Endothelial cell of umbilical vein (primary cell): Measurements from ENCODE around the gene KIAA0930. TPM values are rescaled to one million over a fixed set of nuclear protein-coding genes. Genes with fewer than 3 reads are reported as not detected.

ENCODE experiments used
- BruUV-seq: library from RNA; stranded (reverse); fragments of 400-500 nt; replicated peaks from 2 replicates; lab custom pipeline; 2021; lab: Mats Ljungman, UMichigan
- CTCF ChIA-PET: fragments of 300-600, 350-600 bp; sonication (Branson Sonifier 250); formaldehyde crosslinking; loops from one replicate; lab custom pipeline; 2021; ENCODE audit warnings: antibody characterized with exemption, inconsistent platforms; lab: Charles Lee
- POLR2A ChIA-PET: fragments of 300-600, 350-600 bp; sonication (Branson Sonifier 250); formaldehyde crosslinking; loops from one replicate; lab custom pipeline; 2021; ENCODE audit warnings: antibody characterized with exemption, inconsistent platforms; lab: Charles Lee
- DNase-seq: peaks from one replicate; pipeline ENCODE4 v3.0.0-alpha.2; 2011; ENCODE audit warnings: low read depth, low spot score
- FAIRE-seq: peaks from 2 replicates; lab custom pipeline; 2011; peaks lifted over from hg19 to GRCh38; lab: Jason Lieb, UNC
- H2AFZ ChIP-seq: 2 replicates; pipeline ENCODE4 v1.6.0; 2012; ENCODE audit warnings: low read depth, low read length, control low read depth, inconsistent platforms
- H3K27ac ChIP-seq: 2 replicates; pipeline ENCODE4 v1.5.1; 2011; ENCODE audit warnings: low read depth, mild to moderate bottlenecking, control low read depth, low read length, moderate library complexity; ENCODE audit not compliant: insufficient read depth
- H3K27me3 ChIP-seq, 2 experiments: 2 replicates each; pipeline versions ENCODE4 v1.6.0 to v1.6.1; 2011; ENCODE audit warnings: low read length in 2 of 2, mixed read lengths in 1 of 2; ENCODE audit not compliant: control insufficient read depth in 2 of 2, insufficient read depth in 2 of 2
- H3K36me3 ChIP-seq, 2 experiments: 2 replicates in 1 of 2; 3 replicates in 1 of 2; pipeline ENCODE4 v1.5.1; 2011; ENCODE audit warnings: low read length in 2 of 2, mild to moderate bottlenecking in 1 of 2, moderate library complexity in 1 of 2; ENCODE audit not compliant: control insufficient read depth in 2 of 2, insufficient read depth in 2 of 2; ENCODE audit errors: extremely low read depth in 1 of 2
- H3K4me1 ChIP-seq: 3 replicates; pipeline ENCODE4 v1.5.1; 2011; ENCODE audit warnings: mild to moderate bottlenecking, low read length; ENCODE audit not compliant: control insufficient read depth, insufficient read depth; ENCODE audit errors: extremely low read depth
- H3K4me2 ChIP-seq: 2 replicates; pipeline ENCODE4 v1.6.1; 2011; ENCODE audit warnings: low read length, control low read depth, mixed read lengths; ENCODE audit not compliant: insufficient read depth
- H3K4me3 ChIP-seq, 3 experiments: fragments of 200-600 bp in 1 of 3; sonication (generic), shearing (Covaris generic) in 1 of 3; replicated peaks in 1 of 3; 2 replicates each; pipeline ENCODE4 v1.5.1; 2011 to 2016; ENCODE audit warnings: control low read depth in 3 of 3, low read length in 3 of 3, mild to moderate bottlenecking in 2 of 3, inconsistent platforms in 1 of 3, low read depth in 1 of 3, moderate library complexity in 1 of 3; ENCODE audit not compliant: insufficient read depth in 1 of 3
- H3K79me2 ChIP-seq: 2 replicates; pipeline ENCODE4 v1.6.0; 2012; ENCODE audit warnings: low read length, inconsistent platforms; ENCODE audit not compliant: control insufficient read depth, insufficient read depth
- H3K9ac ChIP-seq: replicated peaks from 2 replicates; pipeline ENCODE3; 2011; ENCODE audit warnings: low read length, control low read depth; ENCODE audit not compliant: insufficient read depth; ENCODE audit errors: extremely low read depth
- H3K9me1 ChIP-seq: replicated peaks from 3 replicates; pipeline ENCODE4 v1.6.0; 2011; ENCODE audit warnings: mild to moderate bottlenecking, low read length; ENCODE audit not compliant: control insufficient read depth, insufficient read depth; ENCODE audit errors: extremely low read depth
- H3K9me3 ChIP-seq: replicated peaks from 2 replicates; pipeline ENCODE4 v1.5.1; 2012; ENCODE audit warnings: low read length, inconsistent platforms; ENCODE audit not compliant: control insufficient read depth, insufficient read depth
- H4K20me1 ChIP-seq: replicated peaks from 2 replicates; pipeline ENCODE3; 2011; ENCODE audit warnings: mild to moderate bottlenecking, low read length; ENCODE audit not compliant: control insufficient read depth, insufficient read depth; ENCODE audit errors: extremely low read depth
- FOS ChIP-seq: IDR thresholded peaks from 2 replicates; pipeline ENCODE4 v1.6.1; 2011; ENCODE audit warnings: mild to moderate bottlenecking, low read length, moderate library complexity, borderline replicate concordance; ENCODE audit not compliant: insufficient read depth
- JUN ChIP-seq: IDR thresholded peaks from 2 replicates; pipeline ENCODE4 v1.6.1; 2011; ENCODE audit warnings: borderline replicate concordance, low read depth; ENCODE audit not compliant: insufficient read length, insufficient read depth
- dilution Hi-C: fragments of 300-500 bp; cut with MboI; formaldehyde crosslinking; loops from one replicate; pipeline ENCODE4 v1.15.0; 2019; ENCODE audit warnings: low sequenced_read_pairs; ENCODE audit not compliant: extremely low pct_ligation_motif_present
- intact Hi-C: fragments of 100-400 bp; cut with micrococcal nuclease; formaldehyde crosslinking; loops from one replicate; pipeline ENCODE4 v1.10.0; 2022
- polyA plus RNA-seq, 4 experiments: library from polyadenylated mRNA; depleted of rRNA in 3 of 4; stranded (reverse) in 3 of 4; unstranded in 1 of 4; fragments of >200 nt; gene quantifications; 2 replicates each; pipeline versions ENCODE4 v1.2.1 to v1.2.3, GENCODE V29; 2011 to 2012; ENCODE audit warnings: missing spikeins in 1 of 4
- total RNA-seq: library from RNA; stranded (reverse); gene quantifications from 2 replicates; pipeline ENCODE4 v1.2.3, GENCODE V29; 2021
- TF ChIP-seq, protein P1 (sequence below), 2 donors: IDR thresholded peaks; 1 replicate in 1 of 2; 2 replicates in 1 of 2; pipeline ENCODE4 v1.5.1; 2011; ENCODE audit warnings: low read length in 2 of 2, mild to moderate bottlenecking in 2 of 2, moderate library complexity in 2 of 2, control low read depth in 1 of 2, inconsistent platforms in 1 of 2, low read depth in 1 of 2; ENCODE audit not compliant: insufficient read depth in 1 of 2; ENCODE audit errors: extremely low read depth in 1 of 2

Gene KIAA0930
- total and polyA plus RNA-seq, 2 donors (not counting 3 experiments of a cell fraction or from before 2014, with no cell fraction given) = 37.9 to 53.6 TPM

DNA sequence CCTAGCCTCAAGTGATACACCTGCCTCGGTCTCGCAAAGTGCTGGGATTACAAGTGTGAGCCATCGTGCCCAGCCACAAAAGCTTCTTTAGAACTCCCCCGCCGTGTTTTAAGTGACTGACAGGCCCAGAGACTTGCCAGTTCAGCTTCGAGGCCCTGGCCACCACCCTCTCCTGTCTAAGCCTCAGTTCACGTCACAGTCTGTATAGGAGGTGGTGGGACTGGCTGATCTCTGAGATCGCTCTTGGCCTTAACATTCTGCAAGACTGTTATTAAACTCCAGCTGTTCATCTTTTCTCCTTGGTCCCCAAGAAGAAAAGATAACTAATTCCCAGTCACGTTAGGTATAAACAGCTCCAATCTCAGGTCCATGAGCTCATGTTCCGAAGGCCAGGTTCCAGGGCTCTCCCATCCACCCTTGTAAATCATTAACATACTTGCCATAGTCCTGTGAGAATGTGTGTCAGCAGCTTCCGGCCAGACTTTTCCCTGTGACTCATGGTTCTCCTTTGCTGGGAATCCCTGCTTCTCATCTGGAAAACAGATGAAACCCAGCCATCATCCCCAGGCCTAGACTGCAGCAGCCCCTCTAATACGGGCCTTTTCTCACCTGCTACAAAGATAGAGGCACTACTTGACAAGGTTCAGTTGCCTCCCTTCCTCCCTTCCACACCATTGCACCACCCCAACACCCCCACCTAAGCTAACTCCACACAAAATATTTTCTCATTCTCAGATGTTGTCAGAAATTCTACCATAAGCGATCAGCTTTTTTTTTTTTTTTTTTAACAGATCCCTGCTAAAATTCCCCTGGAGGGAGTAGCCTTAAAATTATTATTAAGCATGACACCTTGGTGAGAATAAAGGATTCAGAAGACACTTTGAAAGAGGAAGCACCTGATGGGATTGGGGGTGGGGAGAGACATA is 5.6 kb upstream of the KIAA0930 start:
- no peaks in the 10 kb centered on the region for H3K79me2 ChIP-seq
- H3K27ac ChIP-seq = peak overlapping the region; percentile 77
- FAIRE-seq (peak; percentile 98), DNase-seq (peak; percentile 91)
- dilution Hi-C loops = no loop called here
- H3K36me3 ChIP-seq = no peaks in the 10 kb centered on the region
- H3K9ac ChIP-seq = peak overlapping the region; percentile 8
- peaks cover 14% of the 10 kb centered on the region for H3K4me1 ChIP-seq
- no peaks in the 10 kb centered on the region for H3K9me1 ChIP-seq
- POLR2A ChIA-PET = interaction anchor here (0.6 to 1.3 kb wide), 3 partner anchors 12 to 77 kb away, joined by 3 to 6 read pairs (median 3); no protein-coding TSS in a partner anchor
- no peak overlapping the region for H3K4me3 ChIP-seq
- TF ChIP-seq FOS (peak; percentile 81), JUN (peak; percentile 81)
- TF ChIP-seq, protein P1, sequence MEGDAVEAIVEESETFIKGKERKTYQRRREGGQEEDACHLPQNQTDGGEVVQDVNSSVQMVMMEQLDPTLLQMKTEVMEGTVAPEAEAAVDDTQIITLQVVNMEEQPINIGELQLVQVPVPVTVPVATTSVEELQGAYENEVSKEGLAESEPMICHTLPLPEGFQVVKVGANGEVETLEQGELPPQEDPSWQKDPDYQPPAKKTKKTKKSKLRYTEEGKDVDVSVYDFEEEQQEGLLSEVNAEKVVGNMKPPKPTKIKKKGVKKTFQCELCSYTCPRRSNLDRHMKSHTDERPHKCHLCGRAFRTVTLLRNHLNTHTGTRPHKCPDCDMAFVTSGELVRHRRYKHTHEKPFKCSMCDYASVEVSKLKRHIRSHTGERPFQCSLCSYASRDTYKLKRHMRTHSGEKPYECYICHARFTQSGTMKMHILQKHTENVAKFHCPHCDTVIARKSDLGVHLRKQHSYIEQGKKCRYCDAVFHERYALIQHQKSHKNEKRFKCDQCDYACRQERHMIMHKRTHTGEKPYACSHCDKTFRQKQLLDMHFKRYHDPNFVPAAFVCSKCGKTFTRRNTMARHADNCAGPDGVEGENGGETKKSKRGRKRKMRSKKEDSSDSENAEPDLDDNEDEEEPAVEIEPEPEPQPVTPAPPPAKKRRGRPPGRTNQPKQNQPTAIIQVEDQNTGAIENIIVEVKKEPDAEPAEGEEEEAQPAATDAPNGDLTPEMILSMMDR (IDR thresholded peaks at IDR 0.05; ENCODE audit: extremely low read depth in 1 of 2, insufficient read depth in 1 of 2, low read depth in 1 of 2, low read length in 2 of 2) = no peak
- peak overlapping the region; percentile 69 for H2AFZ ChIP-seq
- H4K20me1 ChIP-seq = no peaks in the 10 kb centered on the region
- H3K9me3 ChIP-seq = no peaks in the 10 kb centered on the region
- H3K27me3 ChIP-seq = no peaks in the 10 kb centered on the region
- no TSS peak for BruUV-seq
- intact Hi-C loops = loop anchor here (2.0 kb wide), 1 partner anchor 16 kb away; no protein-coding TSS in a partner anchor
- CTCF ChIA-PET = interaction anchor here (0.7 to 1.6 kb wide), 14 partner anchors 9 to 426 kb away, joined by 3 to 10 read pairs (median 4); partner anchors contain the start of gene NUP50
- H3K4me2 ChIP-seq = peak overlapping the region; percentile 1
